GM12878 (cell line): Measurements from ENCODE around the gene HMGCR. TPM values are rescaled to one million over a fixed set of nuclear protein-coding genes. Genes with fewer than 3 reads are reported as not detected.

ENCODE experiments used
- CEBPZ ChIP-seq: fragments of 150-350 bp; IDR thresholded peaks from 2 replicates; pipeline ENCODE4 v1.6.1; 2016; ENCODE audit warnings: low read depth, low read length
- CUX1 ChIP-seq: IDR thresholded peaks from 2 replicates; pipeline ENCODE4 v1.6.1; 2012; ENCODE audit warnings: improper control_type of control experiment, low read depth, low read length; ENCODE audit not compliant: insufficient replicate concordance
- EP300 ChIP-seq, 2 experiments: fragments of 150-350 bp in 1 of 2; IDR thresholded peaks; 2 replicates each; pipeline ENCODE4 v1.6.1; 2011 to 2012; ENCODE audit warnings: low read depth in 2 of 2, low read length in 2 of 2, borderline replicate concordance in 1 of 2, improper control_type of control experiment in 1 of 2, inconsistent platforms in 1 of 2; ENCODE audit not compliant: control insufficient read depth in 1 of 2
- FOS ChIP-seq: IDR thresholded peaks from 3 replicates; pipeline ENCODE4 v1.6.1; 2011; ENCODE audit warnings: borderline replicate concordance; ENCODE audit not compliant: insufficient read length; ENCODE audit errors: extremely low read depth
- HDAC6 ChIP-seq: fragments of 200-600 bp; sonication (generic); IDR thresholded peaks from one replicate; pipeline ENCODE4 v1.8.0; 2017; ENCODE audit warnings: antibody characterized with exemption; ENCODE audit not compliant: unreplicated experiment
- IKZF1 ChIP-seq: fragments of 450-650 bp; conservative IDR thresholded peaks from 2 replicates; pipeline ENCODE4 v1.6.1; 2017; ENCODE audit warnings: antibody characterized with exemption, mild to moderate bottlenecking
- IRF3 ChIP-seq: fragments of 450-650 bp; IDR thresholded peaks from 2 replicates; pipeline ENCODE4 v1.6.1; 2014; ENCODE audit warnings: mild to moderate bottlenecking
- KLF5 ChIP-seq: fragments of 450-650 bp; IDR thresholded peaks from 2 replicates; pipeline ENCODE4 v1.6.1; 2014; ENCODE audit warnings: mild to moderate bottlenecking; ENCODE audit not compliant: partially characterized antibody
- NBN ChIP-seq: fragments of 450-650 bp; IDR thresholded peaks from 2 replicates; pipeline ENCODE4 v1.6.1; 2016
- NFYA ChIP-seq: IDR thresholded peaks from 2 replicates; pipeline ENCODE4 v1.6.1; 2011; ENCODE audit warnings: low read depth, mild to moderate bottlenecking, low read length, improper control_type of control experiment, borderline replicate concordance
- PKNOX1 ChIP-seq: fragments of 450-650 bp; IDR thresholded peaks from 2 replicates; pipeline ENCODE4 v1.6.1; 2016; ENCODE audit warnings: mild to moderate bottlenecking
- RELB ChIP-seq: fragments of 450-650 bp; IDR thresholded peaks from 2 replicates; pipeline ENCODE4 v1.6.1; 2017; ENCODE audit warnings: low read depth, mild to moderate bottlenecking, moderate library complexity
- SMAD1 ChIP-seq: fragments of 450-650 bp; IDR thresholded peaks from 2 replicates; pipeline ENCODE4 v1.6.1; 2018; ENCODE audit warnings: mild to moderate bottlenecking, low read depth; ENCODE audit not compliant: partially characterized antibody
- SMAD5 ChIP-seq: IDR thresholded peaks from 2 replicates; pipeline ENCODE4 v1.6.1; 2016; ENCODE audit warnings: antibody characterized with exemption, low read depth
- SRF ChIP-seq, 2 experiments: IDR thresholded peaks; 2 replicates each; pipeline ENCODE4 v1.6.1; 2011; ENCODE audit warnings: low read depth in 2 of 2, low read length in 2 of 2, mild to moderate bottlenecking in 1 of 2, moderate library complexity in 1 of 2
- TCF3 ChIP-seq: IDR thresholded peaks from 2 replicates; pipeline ENCODE4 v1.6.1; 2012; ENCODE audit warnings: low read depth, mild to moderate bottlenecking, low read length, borderline replicate concordance; ENCODE audit not compliant: insufficient read depth
- polyA plus RNA-seq, 11 experiments: library from polyadenylated mRNA; depleted of rRNA in 4 of 11; unstranded in 6 of 11; stranded (reverse) in 5 of 11; fragments of >200 nt; fragmentation: Nextera tagmentation in 4 of 11; fragmentation: Illumina TruSeq in 1 of 11; extraction: Ambion mirVana in 4 of 11; extraction: Trizol in 1 of 11; gene quantifications; 1 replicate in 1 of 11; 2 replicates in 10 of 11; pipeline versions ENCODE4 v1.2.1 to v1.2.3, GENCODE V29; 2011 to 2016; ENCODE audit warnings: inconsistent platforms in 2 of 11, missing spikeins in 2 of 11, low read depth in 1 of 11
- total RNA-seq, 4 experiments: library from RNA; depleted of rRNA in 3 of 4; stranded (reverse); fragments of >200 nt in 3 of 4; fragmentation: Illumina TruSeq in 1 of 4; extraction: Trizol in 1 of 4; gene quantifications; 2 replicates each; pipeline versions ENCODE4 v1.2.1 to v1.2.3, GENCODE V29; 2013 to 2021

HMGCR gene
- total and polyA plus RNA-seq, 10 of the 15 experiments (the other 5 are each of a cell fraction or from before 2014, with no cell fraction given) = 30.8 to 119 (median 73.9) TPM

- no peak for TF ChIP-seq CEBPZ
- no peak for TF ChIP-seq CUX1
- TF ChIP-seq SRF (IDR thresholded peaks at IDR 0.05; ENCODE audit: low read depth in 2 of 2, low read length in 2 of 2) = 0 out of 4 replicates have a peak, but pooled peaks of 1 of the 2 experiments have one; percentile 55
- peak; percentile 91 for TF ChIP-seq PKNOX1
- peak; percentile 93 for TF ChIP-seq NBN
- TF ChIP-seq KLF5 = peak; percentile 76
- TF ChIP-seq SMAD1 = peak; percentile 68
- TF ChIP-seq SMAD5 = peak; percentile 88
- TF ChIP-seq TCF3 = peak; percentile 65
- TF ChIP-seq FOS = peak; percentile 69
- peak; percentile 26; the same call in 1 of the 2 replicates for TF ChIP-seq NFYA
- TF ChIP-seq RELB = peak; percentile 83
- TF ChIP-seq IRF3 = peak; percentile 79
- peak in 1 of 2 experiments; percentile 51; a peak in 3 of 4 replicates for TF ChIP-seq EP300 (IDR thresholded peaks at IDR 0.05; ENCODE audit: borderline replicate concordance in 1 of 2, control insufficient read depth in 1 of 2, low read depth in 2 of 2, low read length in 2 of 2)
- peak; percentile 56 for TF ChIP-seq HDAC6
- TF ChIP-seq IKZF1 = peak; percentile 67
These were observed at the start of gene HMGCR (continued) for GRCh38 chr5:75336615-75337336.
